DND-41 (cell line): ENCODE measurements around the gene DSCAML1.

Experiments used
- CTCF ChIP-seq: IDR thresholded peaks from 2 replicates; pipeline ENCODE4 v1.5.1; 2012; ENCODE audit warnings: borderline replicate concordance, low read length, moderate library complexity, mild to moderate bottlenecking; ENCODE audit not compliant: poor library complexity, severe bottlenecking; ENCODE audit errors: extremely low read depth
- EZH2 ChIP-seq: IDR thresholded peaks from 3 replicates; pipeline ENCODE4 v1.6.1; 2012; ENCODE audit warnings: borderline replicate concordance, low read depth, mild to moderate bottlenecking, moderate library complexity, low read length, inconsistent platforms; ENCODE audit not compliant: severe bottlenecking

GRCh38 chr11:117743121-117743815 is 53.7 kb downstream of the DSCAML1 start:
- TF ChIP-seq CTCF (no peak), EZH2 (no peak)
